Measurements from ENCODE around the gene HS1BP3.

The HS1BP3 gene

DNA sequence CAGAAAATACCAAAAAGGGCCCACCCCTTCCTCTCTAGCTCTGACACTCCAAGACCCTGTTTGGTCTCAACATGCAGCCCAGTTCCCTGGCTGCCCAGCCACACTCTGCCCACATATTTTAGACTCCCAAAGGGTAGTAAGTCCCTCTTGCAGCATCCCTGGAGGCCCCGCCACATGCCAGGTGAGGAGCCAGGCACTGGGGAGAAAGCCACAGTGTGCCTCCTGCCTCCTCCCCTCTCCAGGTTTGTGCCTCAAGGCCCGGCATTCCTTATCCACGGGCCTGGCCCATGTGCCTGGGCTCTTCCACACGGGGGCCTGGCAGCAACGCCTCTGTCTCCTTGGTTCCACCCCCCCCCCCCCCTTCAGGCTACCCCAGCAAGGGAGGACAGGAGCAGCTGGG, 75.5 kb downstream of the HS1BP3 start:
- no peaks in the 10 kb centered on the region for H4K20me1 ChIP-seq (ENCODE audit: control insufficient read depth, insufficient read depth, low read depth, low read length)
- H3K27ac ChIP-seq (ENCODE audit: low read depth, low read length): no peak overlapping the region

DNA sequence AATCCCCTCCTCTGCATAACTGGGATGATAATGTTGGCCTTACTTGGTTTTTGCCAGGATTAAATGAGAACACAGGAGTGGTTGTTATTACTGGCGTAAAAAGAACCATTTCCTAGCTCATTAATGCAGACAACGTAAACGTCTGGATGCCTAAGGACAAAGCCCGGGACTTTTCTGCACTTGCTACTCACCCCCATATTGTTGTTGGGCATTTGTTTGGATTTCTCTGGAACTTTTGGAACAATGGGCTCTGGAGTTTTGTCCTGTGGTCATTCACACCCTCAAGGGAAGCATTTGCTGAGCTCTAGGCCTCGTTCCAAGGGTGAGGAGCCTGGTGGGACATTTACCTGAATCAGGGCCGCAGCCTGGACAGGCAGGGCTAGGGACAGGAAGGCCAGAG, 76.0 kb downstream of the HS1BP3 start:
- H3K27ac ChIP-seq (ENCODE audit: low read depth, low read length): no peak overlapping the region
- no peaks in the 10 kb centered on the region for H4K20me1 ChIP-seq (ENCODE audit: control insufficient read depth, insufficient read depth, low read depth, low read length)
- no peaks in the 10 kb centered on the region for H3K9me3 ChIP-seq (ENCODE audit: control insufficient read depth, insufficient read depth, low read length)
- no peaks in the 10 kb centered on the region for H3K9me2 ChIP-seq (replicated peaks; ENCODE audit: control insufficient read depth, low read length)
- no peaks in the 10 kb centered on the region for H3F3A ChIP-seq (ENCODE audit: control insufficient read depth, insufficient read depth)
- H3K4me1 ChIP-seq (ENCODE audit: control insufficient read depth, low read length): no peaks in the 10 kb centered on the region
- no peaks in the 10 kb centered on the region for H3K36me3 ChIP-seq (ENCODE audit: control insufficient read depth, low read length)
- no peak overlapping the region for H3K4me3 ChIP-seq (ENCODE audit: low read length)
- no peaks in the 10 kb centered on the region for H3K79me2 ChIP-seq (ENCODE audit: control insufficient read depth, low read length)
- H3K27me3 ChIP-seq (ENCODE audit: control insufficient read depth, low read length): peaks cover 30% of the 10 kb centered on the region
- H3K4me2 ChIP-seq (ENCODE audit: low read length): no peak overlapping the region
- TF ChIP-seq, protein P1, sequence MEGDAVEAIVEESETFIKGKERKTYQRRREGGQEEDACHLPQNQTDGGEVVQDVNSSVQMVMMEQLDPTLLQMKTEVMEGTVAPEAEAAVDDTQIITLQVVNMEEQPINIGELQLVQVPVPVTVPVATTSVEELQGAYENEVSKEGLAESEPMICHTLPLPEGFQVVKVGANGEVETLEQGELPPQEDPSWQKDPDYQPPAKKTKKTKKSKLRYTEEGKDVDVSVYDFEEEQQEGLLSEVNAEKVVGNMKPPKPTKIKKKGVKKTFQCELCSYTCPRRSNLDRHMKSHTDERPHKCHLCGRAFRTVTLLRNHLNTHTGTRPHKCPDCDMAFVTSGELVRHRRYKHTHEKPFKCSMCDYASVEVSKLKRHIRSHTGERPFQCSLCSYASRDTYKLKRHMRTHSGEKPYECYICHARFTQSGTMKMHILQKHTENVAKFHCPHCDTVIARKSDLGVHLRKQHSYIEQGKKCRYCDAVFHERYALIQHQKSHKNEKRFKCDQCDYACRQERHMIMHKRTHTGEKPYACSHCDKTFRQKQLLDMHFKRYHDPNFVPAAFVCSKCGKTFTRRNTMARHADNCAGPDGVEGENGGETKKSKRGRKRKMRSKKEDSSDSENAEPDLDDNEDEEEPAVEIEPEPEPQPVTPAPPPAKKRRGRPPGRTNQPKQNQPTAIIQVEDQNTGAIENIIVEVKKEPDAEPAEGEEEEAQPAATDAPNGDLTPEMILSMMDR (IDR thresholded peaks at IDR 0.05; ENCODE audit: low read depth, low read length, poor library complexity, severe bottlenecking): no peak
- TF ChIP-seq EZH2phosphoT487 (IDR thresholded peaks at IDR 0.05; ENCODE audit: borderline replicate concordance, low read length): no peak

More for the DNA sequence above, 75.5 kb downstream of the HS1BP3 start:
- no peaks in the 10 kb centered on the region for H3K4me1 ChIP-seq (ENCODE audit: control insufficient read depth, low read length)
- H3K36me3 ChIP-seq (ENCODE audit: control insufficient read depth, low read length): no peaks in the 10 kb centered on the region
- TF ChIP-seq, protein P1 (IDR thresholded peaks at IDR 0.05; ENCODE audit: low read depth, low read length, poor library complexity, severe bottlenecking): no peak
- TF ChIP-seq EZH2phosphoT487 (IDR thresholded peaks at IDR 0.05; ENCODE audit: borderline replicate concordance, low read length): no peak
- no peak overlapping the region for H3K4me2 ChIP-seq (ENCODE audit: low read length)
- no peaks in the 10 kb centered on the region for H3F3A ChIP-seq (ENCODE audit: control insufficient read depth, insufficient read depth)
- peaks cover 30% of the 10 kb centered on the region for H3K27me3 ChIP-seq (ENCODE audit: control insufficient read depth, low read length)
- H3K79me2 ChIP-seq (ENCODE audit: control insufficient read depth, low read length): no peaks in the 10 kb centered on the region
- no peaks in the 10 kb centered on the region for H3K9me2 ChIP-seq (replicated peaks; ENCODE audit: control insufficient read depth, low read length)
- no peaks in the 10 kb centered on the region for H3K9me3 ChIP-seq (ENCODE audit: control insufficient read depth, insufficient read depth, low read length)
- no peak overlapping the region for H3K4me3 ChIP-seq (ENCODE audit: low read length)

DNA sequence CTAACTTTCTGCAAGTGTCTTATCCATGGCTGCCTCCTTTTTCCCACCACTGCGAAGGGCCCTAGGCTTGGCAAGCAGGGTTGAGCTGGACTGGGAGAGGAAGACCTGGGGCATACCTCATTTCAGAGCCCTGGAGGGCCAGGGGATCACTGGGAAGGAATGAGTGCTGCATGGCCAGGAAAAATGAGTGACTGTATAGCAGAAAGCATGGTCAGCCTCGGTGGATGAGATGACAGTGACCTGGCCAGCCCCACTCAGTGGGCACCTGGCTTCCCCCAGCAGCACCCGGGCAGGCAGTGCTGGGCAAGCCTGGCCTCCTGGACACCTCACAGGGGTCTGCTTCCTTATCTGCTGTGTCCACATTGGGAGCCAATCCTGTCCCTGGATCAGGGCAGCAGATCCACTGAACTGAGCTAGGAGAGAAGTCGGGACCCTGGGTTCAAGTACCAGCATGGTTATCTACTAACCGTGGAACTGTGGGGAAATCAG, 76.4 kb downstream of the HS1BP3 start:
- Histone ChIP-seq H3K9me2 (replicated peaks; ENCODE audit: control insufficient read depth, low read length) (no peaks in the 10 kb centered on the region), H3K36me3 (ENCODE audit: control insufficient read depth, low read length) (no peaks in the 10 kb centered on the region), H3K9me3 (ENCODE audit: control insufficient read depth, insufficient read depth, low read length) (no peaks in the 10 kb centered on the region), H3K79me2 (ENCODE audit: control insufficient read depth, low read length) (no peaks in the 10 kb centered on the region), H3K4me1 (ENCODE audit: control insufficient read depth, low read length) (no peaks in the 10 kb centered on the region), H4K20me1 (ENCODE audit: control insufficient read depth, insufficient read depth, low read depth, low read length) (no peaks in the 10 kb centered on the region), H3K4me2 (ENCODE audit: low read length) (no peak overlapping the region), H3K27me3 (ENCODE audit: control insufficient read depth, low read length) (peaks cover 30% of the 10 kb centered on the region), H3K27ac (ENCODE audit: low read depth, low read length) (no peak overlapping the region), H3F3A (ENCODE audit: control insufficient read depth, insufficient read depth) (no peaks in the 10 kb centered on the region), H3K4me3 (ENCODE audit: low read length) (no peak overlapping the region)
- TF ChIP-seq, protein P1 (IDR thresholded peaks at IDR 0.05; ENCODE audit: low read depth, low read length, poor library complexity, severe bottlenecking): no peak
- TF ChIP-seq EZH2phosphoT487 (IDR thresholded peaks at IDR 0.05; ENCODE audit: borderline replicate concordance, low read length): no peak

Measured in DOHH2 (cell line).